Ascending aorta (tissue), 2 donors: ENCODE results near the gene STARD6. TPM values are rescaled to one million over a fixed set of nuclear protein-coding genes. Genes with fewer than 3 reads are reported as not detected.

ENCODE experiments used
- DNase-seq, 2 donors: peaks; one replicate each; pipeline ENCODE4 v3.0.0-alpha.2; 2019; ENCODE audit warnings: low spot score in 2 of 2
- H3K27ac ChIP-seq, 2 donors: fragments of 200-600 bp; sonication (generic); one replicate each; pipeline ENCODE4 v1.5.1; 2016 to 2017; ENCODE audit warnings: mild to moderate bottlenecking in 1 of 2
- H3K27me3 ChIP-seq: fragments of 200-600 bp; sonication (generic); one replicate; pipeline ENCODE4 v1.5.1; 2017
- H3K36me3 ChIP-seq, 2 donors: fragments of 200-600 bp; sonication (generic); one replicate each; pipeline ENCODE4 v1.5.1; 2016
- H3K4me1 ChIP-seq, 2 donors: fragments of 200-600 bp; sonication (generic); one replicate each; pipeline ENCODE4 v1.5.1; 2016 to 2017; ENCODE audit warnings: mild to moderate bottlenecking in 1 of 2
- H3K4me3 ChIP-seq, 2 donors: fragments of 200-600 bp; sonication (generic); one replicate each; pipeline ENCODE4 v1.5.1; 2016 to 2017; ENCODE audit warnings: mild to moderate bottlenecking in 1 of 2
- H3K9me3 ChIP-seq, 2 donors: fragments of 200-600 bp; sonication (generic); one replicate each; pipeline ENCODE4 v1.5.1; 2016
- intact Hi-C: fragments of 100-400 bp; cut with DNase I; formaldehyde crosslinking; loops from one replicate; pipeline ENCODE4 v1.15.1; 2023
- total RNA-seq: library from RNA; depleted of rRNA; stranded (reverse); fragments of >200 nt; gene quantifications from one replicate; pipeline ENCODE4 v1.1.0, GENCODE V29; 2016
- TF ChIP-seq, protein P1 (sequence below), 3 experiments: fragments of 200-600 bp in 2 of 3; fragments of 450-650 bp in 1 of 3; sonication (generic) in 2 of 3; IDR thresholded peaks; one replicate each; pipeline ENCODE4 v1.5.1; 2016 to 2019; ENCODE audit warnings: antibody characterized with exemption in 3 of 3, mild to moderate bottlenecking in 1 of 3, moderate library complexity in 1 of 3

The STARD6 gene
- total RNA-seq, 1 donor from 2014 or later = not detected

DNA sequence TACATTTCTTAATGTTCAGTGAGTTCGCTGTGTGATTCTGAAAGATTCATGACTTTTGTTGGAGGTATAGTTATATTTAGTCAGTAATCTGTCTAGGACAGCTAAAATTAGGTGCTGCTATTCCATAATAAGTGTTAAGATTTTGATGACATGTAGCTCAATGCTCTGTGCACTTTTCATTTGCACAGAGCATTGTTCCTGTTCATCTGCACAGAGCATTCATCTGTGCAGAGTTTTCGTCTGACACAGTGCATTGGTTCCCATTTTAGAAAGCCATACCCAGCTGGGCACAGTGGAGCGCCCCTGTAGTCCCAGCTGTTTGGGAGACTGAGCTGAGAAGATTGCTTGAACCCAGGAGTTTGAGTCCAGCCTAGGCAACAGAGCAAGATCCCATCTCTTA is 79.8 kb downstream of the STARD6 start:
- Histone ChIP-seq H3K36me3 (peaks cover 26 to 47% of the 10 kb centered on the region in 2 donors), H3K27ac (no peak overlapping the region), H3K27me3 (no peaks in the 10 kb centered on the region), H3K4me3 (no peak overlapping the region), H3K9me3 (no peaks in the 10 kb centered on the region), H3K4me1 (no peaks in the 10 kb centered on the region)
- DNase-seq = no peak
- TF ChIP-seq, protein P1, sequence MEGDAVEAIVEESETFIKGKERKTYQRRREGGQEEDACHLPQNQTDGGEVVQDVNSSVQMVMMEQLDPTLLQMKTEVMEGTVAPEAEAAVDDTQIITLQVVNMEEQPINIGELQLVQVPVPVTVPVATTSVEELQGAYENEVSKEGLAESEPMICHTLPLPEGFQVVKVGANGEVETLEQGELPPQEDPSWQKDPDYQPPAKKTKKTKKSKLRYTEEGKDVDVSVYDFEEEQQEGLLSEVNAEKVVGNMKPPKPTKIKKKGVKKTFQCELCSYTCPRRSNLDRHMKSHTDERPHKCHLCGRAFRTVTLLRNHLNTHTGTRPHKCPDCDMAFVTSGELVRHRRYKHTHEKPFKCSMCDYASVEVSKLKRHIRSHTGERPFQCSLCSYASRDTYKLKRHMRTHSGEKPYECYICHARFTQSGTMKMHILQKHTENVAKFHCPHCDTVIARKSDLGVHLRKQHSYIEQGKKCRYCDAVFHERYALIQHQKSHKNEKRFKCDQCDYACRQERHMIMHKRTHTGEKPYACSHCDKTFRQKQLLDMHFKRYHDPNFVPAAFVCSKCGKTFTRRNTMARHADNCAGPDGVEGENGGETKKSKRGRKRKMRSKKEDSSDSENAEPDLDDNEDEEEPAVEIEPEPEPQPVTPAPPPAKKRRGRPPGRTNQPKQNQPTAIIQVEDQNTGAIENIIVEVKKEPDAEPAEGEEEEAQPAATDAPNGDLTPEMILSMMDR (IDR thresholded peaks at IDR 0.05) = no peak
- intact Hi-C loops = no loop called here

Other genes starting within 250 kb of the STARD6 start
- 111 TPM for gene MBD2, start 133.2 kb downstream of the STARD6 start, total RNA-seq
- gene POLI, start 88.3 kb downstream of the STARD6 start, total RNA-seq = 14.5 TPM
- 0.96 TPM for gene C18orf54, start within 50 bp of the STARD6 start, total RNA-seq
- not detected for gene DYNAP, start 233.4 kb upstream of the STARD6 start, total RNA-seq